SK-N-MC (cell line): Measurements from ENCODE around the gene PLIN5.

Source experiments
- EZH2 ChIP-seq: fragments of 200-600 bp; sonication (generic); IDR thresholded peaks from one replicate; pipeline ENCODE4 v1.6.1; 2017; ENCODE audit warnings: antibody characterized with exemption
- FOXP2 ChIP-seq: optimal IDR thresholded peaks from 2 replicates; pipeline ENCODE3; 2011; ENCODE audit warnings: mild to moderate bottlenecking, moderate library complexity; ENCODE audit not compliant: insufficient read depth; ENCODE audit errors: extremely low read length, control extremely low read depth
- POLR2AphosphoS5 ChIP-seq: IDR thresholded peaks from 2 replicates; pipeline ENCODE4 v1.6.1; 2012; ENCODE audit warnings: mild to moderate bottlenecking, low read depth, low read length, borderline replicate concordance

- no peak for TF ChIP-seq EZH2
- no peak for TF ChIP-seq FOXP2
- TF ChIP-seq POLR2AphosphoS5: no peak; the same call in 1 of the 2 replicates
These were observed at the start of gene PLIN5 for GRCh38 chr19:4534836-4535658.
